Caco-2 (cell line): Measurements from ENCODE around the gene PLEKHD1. TPM values are rescaled to one million over a fixed set of nuclear protein-coding genes. Genes with fewer than 3 reads are reported as not detected.

ENCODE experiments used
- BruUV-seq: library from RNA; stranded (reverse); fragments of 400-500 nt; replicated peaks from 2 replicates; lab custom pipeline; 2021; lab: Mats Ljungman, UMichigan
- CTCF ChIA-PET: fragments of 300-600 bp; sonication (Branson Sonifier 250); formaldehyde crosslinking; loops from one replicate; lab custom pipeline; 2022; ENCODE audit warnings: antibody characterized with exemption; lab: Charles Lee
- POLR2A ChIA-PET: fragments of 300-600 bp; sonication (Branson Sonifier 250); formaldehyde crosslinking; loops from one replicate; lab custom pipeline; 2022; ENCODE audit warnings: antibody characterized with exemption; lab: Charles Lee
- DNase-seq, 2 experiments: peaks; one replicate each; pipeline versions ENCODE4 v3.0.0 to v3.0.0-alpha.2; 2020 to 2022
- H3K27me3 ChIP-seq: replicated peaks from 2 replicates; pipeline ENCODE4 v1.6.0; 2011; ENCODE audit warnings: low read length; ENCODE audit not compliant: control insufficient read depth, insufficient read depth
- H3K36me3 ChIP-seq: 2 replicates; pipeline ENCODE4 v1.5.1; 2011; ENCODE audit warnings: low read length; ENCODE audit not compliant: control insufficient read depth, insufficient read depth
- H3K4me1 ChIP-seq: fragments of 250-450 bp; sonication (Bioruptor Pico); 2 replicates; pipeline ENCODE4 v1.5.1; 2020; ENCODE audit warnings: mild to moderate bottlenecking
- H3K4me3 ChIP-seq: 2 replicates; pipeline ENCODE4 v1.5.1; 2011; ENCODE audit warnings: low read depth, mild to moderate bottlenecking, control low read depth, low read length
- H3K9me3 ChIP-seq: fragments of 250-450 bp; sonication (Bioruptor Pico); 2 replicates; pipeline ENCODE4 v1.5.1; 2020; ENCODE audit warnings: mild to moderate bottlenecking, moderate library complexity
- H3K27ac Mint-ChIP-seq: one replicate; pipeline ENCODE4 v1.8.0; 2022; ENCODE audit warnings: mixed read lengths; ENCODE audit not compliant: unreplicated experiment
- H3K27me3 Mint-ChIP-seq: one replicate; pipeline ENCODE4 v1.8.0; 2022; ENCODE audit warnings: mixed read lengths; ENCODE audit not compliant: insufficient read depth, unreplicated experiment
- H3K36me3 Mint-ChIP-seq: one replicate; pipeline ENCODE4 v1.8.0; 2022; ENCODE audit warnings: mild to moderate bottlenecking, mixed read lengths; ENCODE audit not compliant: insufficient read depth, unreplicated experiment
- H3K4me1 Mint-ChIP-seq: one replicate; pipeline ENCODE4 v1.8.0; 2022; ENCODE audit warnings: low read depth, mixed read lengths; ENCODE audit not compliant: unreplicated experiment
- H3K4me3 Mint-ChIP-seq: one replicate; pipeline ENCODE4 v1.8.0; 2022; ENCODE audit warnings: mild to moderate bottlenecking, moderate library complexity, mixed read lengths; ENCODE audit not compliant: unreplicated experiment
- H3K9me3 Mint-ChIP-seq: one replicate; pipeline ENCODE4 v1.8.0; 2022; ENCODE audit warnings: mixed read lengths; ENCODE audit not compliant: unreplicated experiment
- CTCF ChIP-seq, 2 experiments: fragments of 200-600 bp in 1 of 2; IDR thresholded peaks; 1 replicate in 1 of 2; 2 replicates in 1 of 2; pipeline versions ENCODE4 v1.5.1 to v1.8.0; 2011 to 2022; ENCODE audit warnings: antibody characterized with exemption in 1 of 2, control low read depth in 1 of 2, inconsistent platforms in 1 of 2, low read depth in 1 of 2, low read length in 1 of 2, mild to moderate bottlenecking in 1 of 2, moderate library complexity in 1 of 2; ENCODE audit not compliant: insufficient read depth in 1 of 2, severe bottlenecking in 1 of 2, unreplicated experiment in 1 of 2
- intact Hi-C: fragments of 100-400 bp; cut with micrococcal nuclease; formaldehyde crosslinking; loops from one replicate; pipeline ENCODE4 v1.10.0; 2022; ENCODE audit not compliant: unreplicated experiment
- total RNA-seq: library from RNA; stranded (reverse); gene quantifications from 2 replicates; pipeline ENCODE4 v1.2.3, GENCODE V29; 2022

The PLEKHD1 gene
- total RNA-seq, 1 experiment from 2014 or later, result 0.50 TPM

- Histone ChIP-seq H3K9me3 (no peaks in the 10 kb centered on the region), H3K27me3 (no peaks in the 10 kb centered on the region), H3K36me3 (no peaks in the 10 kb centered on the region), H3K4me3 (no peak overlapping the region), H3K4me1 (peaks cover 19% of the 10 kb centered on the region)
- no TSS peak for BruUV-seq
- H3K4me1 Mint-ChIP-seq, result peaks cover 6% of the 10 kb centered on the region
- no peak for TF ChIP-seq CTCF (IDR thresholded peaks at IDR 0.05; ENCODE audit: insufficient read depth in 1 of 2, low read depth in 1 of 2, low read length in 1 of 2, severe bottlenecking in 1 of 2, unreplicated experiment in 1 of 2)
- no peaks in the 10 kb centered on the region for H3K27me3 Mint-ChIP-seq
- no peak overlapping the region for H3K27ac Mint-ChIP-seq
- H3K9me3 Mint-ChIP-seq, result no peaks in the 10 kb centered on the region
- no peak for DNase-seq
- no peak overlapping the region for H3K4me3 Mint-ChIP-seq
- intact Hi-C loops, result no loop called here
- ChIA-PET CTCF (no interaction called here), POLR2A (no interaction called here)
- no peaks in the 10 kb centered on the region for H3K36me3 Mint-ChIP-seq
Measured at GRCh38 chr14:69530095-69530494, 45.6 kb downstream of the PLEKHD1 start.

- BruUV-seq, result no TSS peak
- Histone ChIP-seq H3K4me3 (no peak overlapping the region), H3K27me3 (no peaks in the 10 kb centered on the region), H3K4me1 (peaks cover 19% of the 10 kb centered on the region), H3K36me3 (no peaks in the 10 kb centered on the region), H3K9me3 (no peaks in the 10 kb centered on the region)
- peaks cover 6% of the 10 kb centered on the region for H3K4me1 Mint-ChIP-seq
- no peak overlapping the region for H3K27ac Mint-ChIP-seq
- no peak overlapping the region for H3K4me3 Mint-ChIP-seq
- H3K27me3 Mint-ChIP-seq, result no peaks in the 10 kb centered on the region
- no peaks in the 10 kb centered on the region for H3K9me3 Mint-ChIP-seq
- H3K36me3 Mint-ChIP-seq, result no peaks in the 10 kb centered on the region
- TF ChIP-seq CTCF (IDR thresholded peaks at IDR 0.05; ENCODE audit: insufficient read depth in 1 of 2, low read depth in 1 of 2, low read length in 1 of 2, severe bottlenecking in 1 of 2, unreplicated experiment in 1 of 2), result no peak
- intact Hi-C loops, result no loop called here
- CTCF ChIA-PET, result interaction anchor here (0.9 kb wide), 1 partner anchor 27 kb away, joined by 3 read pairs; no protein-coding TSS in a partner anchor
- no peak for DNase-seq
- POLR2A ChIA-PET, result no interaction called here
Measured at GRCh38 chr14:69531135-69531534, 46.6 kb downstream of the PLEKHD1 start.

- no peaks in the 10 kb centered on the region for H3K9me3 ChIP-seq
- no peaks in the 10 kb centered on the region for H3K27me3 ChIP-seq
- no peak overlapping the region for H3K4me3 ChIP-seq
- no peaks in the 10 kb centered on the region for H3K36me3 Mint-ChIP-seq
- no peaks in the 10 kb centered on the region for H3K9me3 Mint-ChIP-seq
- peaks cover 6% of the 10 kb centered on the region for H3K4me1 Mint-ChIP-seq
- ChIA-PET CTCF (interaction anchor here (1.4 kb wide), 1 partner anchor 39 kb away, joined by 4 read pairs; no protein-coding TSS in a partner anchor), POLR2A (no interaction called here)
- no peaks in the 10 kb centered on the region for H3K27me3 Mint-ChIP-seq
- peaks cover 19% of the 10 kb centered on the region for H3K4me1 ChIP-seq
- no TSS peak for BruUV-seq
- peak overlapping the region; percentile 32 for H3K27ac Mint-ChIP-seq
- no peak overlapping the region for H3K4me3 Mint-ChIP-seq
- peak; percentile 57 to 63 for DNase-seq
- H3K36me3 ChIP-seq, result no peaks in the 10 kb centered on the region
- intact Hi-C loops, result no loop called here
- TF ChIP-seq CTCF (IDR thresholded peaks at IDR 0.05; ENCODE audit: insufficient read depth in 1 of 2, low read depth in 1 of 2, low read length in 1 of 2, severe bottlenecking in 1 of 2, unreplicated experiment in 1 of 2), result no peak
Measured at GRCh38 chr14:69532561-69533340, 48.2 kb downstream of the PLEKHD1 start.
